ENCODE measurements around the gene ACADVL.

Gene ACADVL

DNA sequence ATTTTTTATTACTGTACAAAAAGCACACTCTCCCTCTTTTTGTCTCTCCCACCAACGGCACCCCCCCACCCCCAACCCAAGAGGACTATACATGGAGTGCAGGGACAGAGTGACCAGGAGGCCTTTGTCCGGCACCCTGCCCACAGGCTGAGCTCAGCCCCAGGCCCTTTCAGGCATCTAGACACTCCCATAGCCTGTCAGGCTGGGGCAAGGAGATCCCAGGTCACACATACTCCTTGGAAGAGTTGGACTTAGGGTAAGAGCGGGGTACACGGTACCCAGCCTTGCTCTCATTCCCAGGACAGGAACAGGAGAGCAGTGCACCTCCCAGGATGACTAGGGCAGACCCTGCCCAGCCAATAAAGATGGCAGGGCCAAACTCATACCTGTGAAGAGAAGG lies 40.4 kb downstream of the ACADVL start:
- Histone ChIP-seq H2AFZ (ENCODE audit: low read depth) (no peak overlapping the region), H3K79me2 (ENCODE audit: insufficient read depth, low read depth) (no peaks in the 10 kb centered on the region), H4K20me1 (ENCODE audit: insufficient read depth) (no peaks in the 10 kb centered on the region), H3K27ac (no peak overlapping the region), H3K4me2 (no peak overlapping the region), H3K4me1 (ENCODE audit: low read depth, poor library complexity, severe bottlenecking) (no peaks in the 10 kb centered on the region), H3K4me3 (IDR thresholded peaks at IDR 0.05; ENCODE audit: insufficient read depth, low read depth, low read length) (no peak overlapping the region), H3K9ac (no peak overlapping the region), H3K36me3 (ENCODE audit: insufficient read depth) (no peaks in the 10 kb centered on the region), H3K27me3 (ENCODE audit: insufficient read depth, low read depth) (no peaks in the 10 kb centered on the region; the same call in 1 of the 2 replicates)
- TF ChIP-seq, protein P1, sequence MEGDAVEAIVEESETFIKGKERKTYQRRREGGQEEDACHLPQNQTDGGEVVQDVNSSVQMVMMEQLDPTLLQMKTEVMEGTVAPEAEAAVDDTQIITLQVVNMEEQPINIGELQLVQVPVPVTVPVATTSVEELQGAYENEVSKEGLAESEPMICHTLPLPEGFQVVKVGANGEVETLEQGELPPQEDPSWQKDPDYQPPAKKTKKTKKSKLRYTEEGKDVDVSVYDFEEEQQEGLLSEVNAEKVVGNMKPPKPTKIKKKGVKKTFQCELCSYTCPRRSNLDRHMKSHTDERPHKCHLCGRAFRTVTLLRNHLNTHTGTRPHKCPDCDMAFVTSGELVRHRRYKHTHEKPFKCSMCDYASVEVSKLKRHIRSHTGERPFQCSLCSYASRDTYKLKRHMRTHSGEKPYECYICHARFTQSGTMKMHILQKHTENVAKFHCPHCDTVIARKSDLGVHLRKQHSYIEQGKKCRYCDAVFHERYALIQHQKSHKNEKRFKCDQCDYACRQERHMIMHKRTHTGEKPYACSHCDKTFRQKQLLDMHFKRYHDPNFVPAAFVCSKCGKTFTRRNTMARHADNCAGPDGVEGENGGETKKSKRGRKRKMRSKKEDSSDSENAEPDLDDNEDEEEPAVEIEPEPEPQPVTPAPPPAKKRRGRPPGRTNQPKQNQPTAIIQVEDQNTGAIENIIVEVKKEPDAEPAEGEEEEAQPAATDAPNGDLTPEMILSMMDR (conservative IDR thresholded peaks at IDR 0.05; ENCODE audit: low read depth, low read length), result no peak

DNA sequence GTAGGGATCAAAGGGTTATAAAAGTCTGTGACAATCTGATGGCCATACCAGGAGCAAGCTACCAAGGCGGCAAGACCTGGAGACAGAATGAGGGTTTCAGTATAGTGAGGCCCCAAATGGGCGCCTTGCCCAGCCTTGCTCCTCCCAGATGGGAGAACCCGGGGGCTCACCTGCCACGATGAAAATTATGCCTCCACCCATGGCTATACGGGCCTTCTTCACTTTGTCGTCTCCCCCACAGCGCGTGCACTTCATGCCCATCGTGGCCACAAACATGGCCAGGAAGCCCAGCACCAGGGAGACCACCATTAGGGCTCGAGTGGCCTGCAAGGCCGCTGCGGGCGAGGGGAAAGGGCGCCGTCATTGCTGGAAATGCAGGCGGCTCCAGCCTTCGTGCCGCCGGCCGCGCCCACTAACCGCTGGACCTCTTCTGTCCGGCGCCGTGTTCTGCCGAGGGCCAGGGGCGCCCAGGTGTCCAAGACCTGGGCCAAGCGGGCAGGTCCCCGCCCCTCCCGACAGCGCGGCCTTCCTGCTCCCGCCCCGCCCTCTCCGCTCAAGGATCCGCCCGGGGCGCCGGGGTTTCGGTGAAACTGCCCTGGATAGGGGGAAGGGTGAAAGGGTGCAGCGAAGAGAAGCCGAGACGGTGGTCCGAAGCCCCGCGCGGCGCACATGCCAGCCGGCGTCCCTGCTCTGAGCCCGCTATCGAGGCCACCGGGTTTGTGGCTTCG lies 41.1 kb downstream of the ACADVL start:
- no peak overlapping the region for H3K27ac ChIP-seq
- H3K4me3 ChIP-seq (IDR thresholded peaks at IDR 0.05; ENCODE audit: insufficient read depth, low read depth, low read length), result no peak overlapping the region
- H3K9ac ChIP-seq, result no peak overlapping the region
- peak overlapping the region; percentile 34; the same call in 1 of the 2 replicates for H2AFZ ChIP-seq (ENCODE audit: low read depth)
- no peaks in the 10 kb centered on the region for H4K20me1 ChIP-seq (ENCODE audit: insufficient read depth)
- no peaks in the 10 kb centered on the region for H3K4me1 ChIP-seq (ENCODE audit: low read depth, poor library complexity, severe bottlenecking)
- no peaks in the 10 kb centered on the region for H3K79me2 ChIP-seq (ENCODE audit: insufficient read depth, low read depth)
- peak overlapping the region; percentile 21; the same call in 1 of the 2 replicates for H3K4me2 ChIP-seq
- H3K36me3 ChIP-seq (ENCODE audit: insufficient read depth), result no peaks in the 10 kb centered on the region
- TF ChIP-seq, protein P1 (conservative IDR thresholded peaks at IDR 0.05; ENCODE audit: low read depth, low read length), result no peak
- no peaks in the 10 kb centered on the region; the same call in 1 of the 2 replicates for H3K27me3 ChIP-seq (ENCODE audit: insufficient read depth, low read depth)

DNA sequence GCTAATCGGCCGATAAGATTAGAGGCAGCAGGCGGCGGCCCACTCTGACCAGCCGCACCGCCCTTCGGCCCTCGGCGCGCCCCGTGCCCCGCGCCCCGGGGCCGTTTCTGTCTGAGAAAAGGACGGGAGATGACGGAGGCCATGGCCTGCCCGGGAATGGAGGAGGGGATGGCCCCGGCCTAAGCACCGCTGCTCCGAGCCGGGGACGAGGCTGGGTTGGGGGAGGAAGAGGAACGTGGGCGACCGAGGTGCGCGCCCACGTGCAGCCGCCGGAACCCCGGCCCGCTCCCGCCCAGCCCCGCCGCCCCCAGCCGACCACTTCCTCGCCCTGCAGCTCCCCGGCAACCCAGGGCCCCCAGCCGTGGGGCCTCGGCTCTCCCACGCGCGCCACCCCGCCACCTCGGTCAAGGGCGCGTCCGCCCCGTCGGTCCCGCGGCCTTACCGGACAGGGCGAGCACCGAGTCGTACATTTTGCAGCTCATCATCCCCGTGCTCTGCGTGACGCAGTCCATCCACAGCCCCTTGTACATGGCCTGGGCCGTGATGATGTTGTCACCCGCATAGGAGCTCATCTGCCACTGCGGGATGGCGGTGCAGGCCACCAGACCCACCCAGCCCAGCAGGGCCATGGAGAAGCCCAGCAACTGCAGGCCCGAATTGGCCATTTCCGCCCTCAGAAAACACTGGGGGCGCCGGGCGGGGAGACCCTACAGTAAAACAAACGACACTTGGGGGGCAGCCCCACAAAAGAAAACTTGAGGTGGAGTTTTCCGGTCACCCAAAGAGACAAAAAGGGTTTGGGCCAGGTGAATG lies 41.8 kb downstream of the ACADVL start:
- Histone ChIP-seq H3K4me1 (ENCODE audit: low read depth, poor library complexity, severe bottlenecking) (no peaks in the 10 kb centered on the region), H3K4me3 (IDR thresholded peaks at IDR 0.05; ENCODE audit: insufficient read depth, low read depth, low read length) (no peak overlapping the region), H3K79me2 (ENCODE audit: insufficient read depth, low read depth) (no peaks in the 10 kb centered on the region), H3K27me3 (ENCODE audit: insufficient read depth, low read depth) (no peaks in the 10 kb centered on the region; the same call in 1 of the 2 replicates), H4K20me1 (ENCODE audit: insufficient read depth) (no peaks in the 10 kb centered on the region), H2AFZ (ENCODE audit: low read depth) (peak overlapping the region; percentile 34; the same call in 1 of the 2 replicates), H3K9ac (no peak overlapping the region), H3K27ac (no peak overlapping the region), H3K36me3 (ENCODE audit: insufficient read depth) (no peaks in the 10 kb centered on the region), H3K4me2 (peak overlapping the region; percentile 21; the same call in 1 of the 2 replicates)
- TF ChIP-seq, protein P1 (conservative IDR thresholded peaks at IDR 0.05; ENCODE audit: low read depth, low read length), result no peak

DNA sequence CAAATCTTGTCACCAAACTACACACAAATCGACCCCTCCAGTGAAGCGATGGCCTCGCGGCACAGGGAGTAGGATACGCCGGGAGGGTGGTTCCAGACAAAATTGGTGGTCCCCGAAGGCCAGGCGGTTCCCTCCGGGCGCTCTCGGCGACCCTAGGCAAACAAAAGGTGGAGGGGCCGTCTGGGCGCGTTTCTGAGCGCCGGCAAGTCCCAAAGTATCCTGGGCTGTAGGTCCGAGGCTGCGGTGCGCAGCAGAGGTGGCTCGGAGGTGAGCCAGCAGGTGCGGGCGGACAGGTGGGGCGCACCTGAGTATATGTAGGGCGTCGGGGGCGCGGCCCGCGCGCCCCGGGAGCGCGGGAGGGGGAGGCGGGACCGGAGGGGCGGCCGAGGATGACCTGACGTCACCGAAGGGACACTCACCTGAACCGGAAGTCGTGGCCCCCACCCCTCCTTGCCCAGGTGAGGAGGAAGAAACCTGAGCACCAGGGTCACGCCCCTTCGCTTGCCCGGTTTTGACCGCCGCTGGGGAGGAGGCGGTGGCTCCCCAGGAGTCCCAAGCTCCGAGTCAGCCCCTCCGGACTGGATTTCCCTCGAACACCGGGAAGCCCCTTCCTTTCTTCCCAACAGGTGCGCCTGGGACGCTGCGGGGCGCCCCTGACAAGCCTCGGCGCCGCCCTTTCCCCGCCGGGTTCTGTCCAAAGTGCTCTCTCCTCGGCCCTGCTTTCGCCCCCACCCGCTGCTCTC lies 42.6 kb downstream of the ACADVL start, which contains the start of gene CLDN7:
Gene CLDN7, minus strand, starts transcription at position 287 of the 743 bp plus-strand sequence. CDS start 435 bp downstream, outside the sequence.
- Histone ChIP-seq H2AFZ (ENCODE audit: low read depth) (peak within 1 kb of the TSS; percentile 34; the same call in 1 of the 2 replicates), H3K27me3 (ENCODE audit: insufficient read depth, low read depth) (no peaks in the 10 kb centered on the region; the same call in 1 of the 2 replicates), H3K4me1 (ENCODE audit: low read depth, poor library complexity, severe bottlenecking) (no peaks in the 10 kb centered on the region), H3K27ac (no peak within 1 kb of the TSS), H3K36me3 (ENCODE audit: insufficient read depth) (no peaks in the 10 kb centered on the region), H3K79me2 (ENCODE audit: insufficient read depth, low read depth) (no peaks in the 10 kb centered on the region), H3K9ac (no peak within 1 kb of the TSS), H4K20me1 (ENCODE audit: insufficient read depth) (no peaks in the 10 kb centered on the region), H3K4me3 (IDR thresholded peaks at IDR 0.05; ENCODE audit: insufficient read depth, low read depth, low read length) (no peak within 1 kb of the TSS), H3K4me2 (peak within 1 kb of the TSS; percentile 21; the same call in 1 of the 2 replicates)
- TF ChIP-seq, protein P1 (conservative IDR thresholded peaks at IDR 0.05; ENCODE audit: low read depth, low read length), result no peak
